Measurements from ENCODE around the gene TTLL7.

Gene TTLL7

GRCh38 chr1:83931658-83932253 is 67.2 kb downstream of the TTLL7 start:
- TF ChIP-seq CTCF (IDR thresholded peaks at IDR 0.05; ENCODE audit: extremely low read depth, missing control alignments) = peak; percentile 46
- peak; percentile 56 for DNase-seq (ENCODE audit: low spot score)

GRCh38 chr1:83929184-83929583 is 69.7 kb downstream of the TTLL7 start:
- no peak for DNase-seq (ENCODE audit: low spot score)
- TF ChIP-seq CTCF (IDR thresholded peaks at IDR 0.05; ENCODE audit: extremely low read depth, missing control alignments) = no peak

- TF ChIP-seq CTCF (IDR thresholded peaks at IDR 0.05; ENCODE audit: extremely low read depth, missing control alignments) = no peak
- DNase-seq (ENCODE audit: low spot score) = no peak
Measured at GRCh38 chr1:83928396-83928795, 70.5 kb downstream of the TTLL7 start.

GRCh38 chr1:83927701-83928100 is 71.2 kb downstream of the TTLL7 start:
- DNase-seq (ENCODE audit: low spot score) = no peak
- no peak for TF ChIP-seq CTCF (IDR thresholded peaks at IDR 0.05; ENCODE audit: extremely low read depth, missing control alignments)

GRCh38 chr1:83927061-83927460 is 71.9 kb downstream of the TTLL7 start:
- no peak for TF ChIP-seq CTCF (IDR thresholded peaks at IDR 0.05; ENCODE audit: extremely low read depth, missing control alignments)
- no peak for DNase-seq (ENCODE audit: low spot score)

- no peak for DNase-seq (ENCODE audit: low spot score)
- TF ChIP-seq CTCF (IDR thresholded peaks at IDR 0.05; ENCODE audit: extremely low read depth, missing control alignments) = no peak
Measured at GRCh38 chr1:83923553-83923952, 75.4 kb downstream of the TTLL7 start.

- no peak for TF ChIP-seq CTCF (IDR thresholded peaks at IDR 0.05; ENCODE audit: extremely low read depth, missing control alignments)
- no peak for DNase-seq (ENCODE audit: low spot score)
Measured at GRCh38 chr1:83922431-83922830, 76.5 kb downstream of the TTLL7 start.

Measured in GM20000 (cell line).